Measurements from ENCODE around the gene SBF2. TPM values are rescaled to one million over a fixed set of nuclear protein-coding genes. Genes with fewer than 3 reads are reported as not detected.

SBF2 gene
- total and polyA plus RNA-seq, 9 of the 15 experiments (the other 6 are each of a cell fraction or from before 2014, with no cell fraction given) = 0.80 to 9.5 (median 5.0) TPM

DNA sequence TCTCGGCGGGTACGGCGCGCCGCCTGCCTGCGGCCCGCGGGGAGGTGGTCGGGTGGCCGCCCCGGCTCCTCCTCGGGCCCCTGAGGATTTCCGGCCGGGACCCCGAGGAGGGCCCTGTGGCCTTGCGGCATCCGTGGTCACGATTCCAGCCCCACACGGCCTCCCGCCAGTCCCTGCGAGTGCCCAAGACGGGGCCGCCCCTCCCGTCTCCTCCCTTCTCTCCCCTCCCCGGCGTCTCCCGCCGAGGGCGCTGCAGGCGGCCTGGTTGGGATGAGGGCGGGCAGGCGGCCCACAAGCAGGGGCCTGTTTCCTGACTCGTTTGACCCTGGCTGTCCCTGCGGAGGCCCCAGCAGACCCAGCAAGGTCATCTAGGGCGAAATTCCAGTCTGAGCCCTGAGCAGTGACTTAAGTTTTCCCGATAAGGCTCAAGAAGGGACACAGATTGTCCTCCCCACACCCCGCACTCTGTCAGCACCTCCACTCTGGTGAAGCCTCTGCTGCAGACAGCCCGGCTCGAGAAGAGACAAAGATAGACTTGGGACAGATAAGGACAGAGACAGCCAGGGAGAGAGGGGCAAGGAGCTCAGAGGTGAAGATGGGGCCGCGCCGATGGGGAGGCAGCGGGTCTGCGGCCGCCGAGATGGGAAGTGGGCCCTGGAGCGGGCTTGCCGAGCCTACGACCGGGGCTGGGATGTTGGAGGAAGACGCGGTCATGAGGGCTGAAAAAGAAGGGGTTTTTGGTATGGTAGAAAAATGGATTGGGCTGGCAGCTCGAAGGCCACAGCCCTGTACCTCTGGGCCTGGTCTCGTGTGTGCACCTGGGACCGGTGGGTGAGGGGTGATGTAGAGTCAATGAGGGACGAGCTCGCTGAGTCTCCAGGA lies 535.1 kb downstream of the SBF2 start (continued):
- TF ChIP-seq, protein P1, sequence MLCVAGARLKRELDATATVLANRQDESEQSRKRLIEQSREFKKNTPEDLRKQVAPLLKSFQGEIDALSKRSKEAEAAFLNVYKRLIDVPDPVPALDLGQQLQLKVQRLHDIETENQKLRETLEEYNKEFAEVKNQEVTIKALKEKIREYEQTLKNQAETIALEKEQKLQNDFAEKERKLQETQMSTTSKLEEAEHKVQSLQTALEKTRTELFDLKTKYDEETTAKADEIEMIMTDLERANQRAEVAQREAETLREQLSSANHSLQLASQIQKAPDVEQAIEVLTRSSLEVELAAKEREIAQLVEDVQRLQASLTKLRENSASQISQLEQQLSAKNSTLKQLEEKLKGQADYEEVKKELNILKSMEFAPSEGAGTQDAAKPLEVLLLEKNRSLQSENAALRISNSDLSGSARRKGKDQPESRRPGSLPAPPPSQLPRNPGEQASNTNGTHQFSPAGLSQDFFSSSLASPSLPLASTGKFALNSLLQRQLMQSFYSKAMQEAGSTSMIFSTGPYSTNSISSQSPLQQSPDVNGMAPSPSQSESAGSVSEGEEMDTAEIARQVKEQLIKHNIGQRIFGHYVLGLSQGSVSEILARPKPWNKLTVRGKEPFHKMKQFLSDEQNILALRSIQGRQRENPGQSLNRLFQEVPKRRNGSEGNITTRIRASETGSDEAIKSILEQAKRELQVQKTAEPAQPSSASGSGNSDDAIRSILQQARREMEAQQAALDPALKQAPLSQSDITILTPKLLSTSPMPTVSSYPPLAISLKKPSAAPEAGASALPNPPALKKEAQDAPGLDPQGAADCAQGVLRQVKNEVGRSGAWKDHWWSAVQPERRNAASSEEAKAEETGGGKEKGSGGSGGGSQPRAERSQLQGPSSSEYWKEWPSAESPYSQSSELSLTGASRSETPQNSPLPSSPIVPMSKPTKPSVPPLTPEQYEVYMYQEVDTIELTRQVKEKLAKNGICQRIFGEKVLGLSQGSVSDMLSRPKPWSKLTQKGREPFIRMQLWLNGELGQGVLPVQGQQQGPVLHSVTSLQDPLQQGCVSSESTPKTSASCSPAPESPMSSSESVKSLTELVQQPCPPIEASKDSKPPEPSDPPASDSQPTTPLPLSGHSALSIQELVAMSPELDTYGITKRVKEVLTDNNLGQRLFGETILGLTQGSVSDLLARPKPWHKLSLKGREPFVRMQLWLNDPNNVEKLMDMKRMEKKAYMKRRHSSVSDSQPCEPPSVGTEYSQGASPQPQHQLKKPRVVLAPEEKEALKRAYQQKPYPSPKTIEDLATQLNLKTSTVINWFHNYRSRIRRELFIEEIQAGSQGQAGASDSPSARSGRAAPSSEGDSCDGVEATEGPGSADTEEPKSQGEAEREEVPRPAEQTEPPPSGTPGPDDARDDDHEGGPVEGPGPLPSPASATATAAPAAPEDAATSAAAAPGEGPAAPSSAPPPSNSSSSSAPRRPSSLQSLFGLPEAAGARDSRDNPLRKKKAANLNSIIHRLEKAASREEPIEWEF (CRISPR knock-in tag; IDR thresholded peaks at IDR 0.05) = no peak
- TF ChIP-seq LEF1 (IDR thresholded peaks at IDR 0.05) (peak; percentile 40; the same call in 1 of the 2 replicates), CBFA2T3 (IDR thresholded peaks at IDR 0.05) (peak; percentile 72), RCOR1 (IDR thresholded peaks at IDR 0.05; ENCODE audit: borderline replicate concordance in 1 of 2, low read depth in 2 of 2, low read length in 2 of 2) (peak; percentile 36 to 84; a peak in 3 of 4 replicates), HDAC2 (IDR thresholded peaks at IDR 0.05) (peak; percentile 63; the same call in 1 of the 2 replicates), NR2C2 (CRISPR knock-in tag; IDR thresholded peaks at IDR 0.05) (no peak), NR2C2 (tag; IDR thresholded peaks at IDR 0.05) (peak; percentile 57), ZNF75A (CRISPR knock-in tag; IDR thresholded peaks at IDR 0.05) (no peak), SRF (CRISPR knock-in tag; IDR thresholded peaks at IDR 0.05) (peak in 1 of 2 experiments; percentile 26; a peak in 1 of 4 replicates), TEAD1 (CRISPR knock-in tag; IDR thresholded peaks at IDR 0.05) (peak in 1 of 2 experiments; percentile 22; a peak in 1 of 4 replicates), CCNT2 (IDR thresholded peaks at IDR 0.05; ENCODE audit: borderline replicate concordance, extremely low read depth, insufficient read length, low read depth, low read length) (peak; percentile 27), ZFPM2 (CRISPR knock-in tag; IDR thresholded peaks at IDR 0.05) (no peak), ZNF76 (CRISPR knock-in tag; IDR thresholded peaks at IDR 0.05; ENCODE audit: borderline replicate concordance) (no peak), MYNN (IDR thresholded peaks at IDR 0.05) (no peak), MYNN (CRISPR knock-in tag; IDR thresholded peaks at IDR 0.05) (no peak), JUND (IDR thresholded peaks at IDR 0.05; ENCODE audit: borderline replicate concordance, low read depth, low read length) (0 out of 2 replicates have a peak, but pooled peaks have one; percentile 30), JUND (tag; IDR thresholded peaks at IDR 0.05; ENCODE audit: borderline replicate concordance, low read depth, low read length) (no peak), RFX5 (IDR thresholded peaks at IDR 0.05; ENCODE audit: low read depth, low read length) (no peak), CTBP1 (IDR thresholded peaks at IDR 0.05; ENCODE audit: borderline replicate concordance) (peak; percentile 76; the same call in 1 of the 2 replicates), ZNF766 (CRISPR knock-in tag; conservative IDR thresholded peaks at IDR 0.05) (0 out of 2 replicates have a peak, but pooled peaks have one; percentile 60), SMARCA5 (IDR thresholded peaks at IDR 0.05) (0 out of 2 replicates have a peak, but pooled peaks have one; percentile 17)
- TF ChIP-seq, protein P2, sequence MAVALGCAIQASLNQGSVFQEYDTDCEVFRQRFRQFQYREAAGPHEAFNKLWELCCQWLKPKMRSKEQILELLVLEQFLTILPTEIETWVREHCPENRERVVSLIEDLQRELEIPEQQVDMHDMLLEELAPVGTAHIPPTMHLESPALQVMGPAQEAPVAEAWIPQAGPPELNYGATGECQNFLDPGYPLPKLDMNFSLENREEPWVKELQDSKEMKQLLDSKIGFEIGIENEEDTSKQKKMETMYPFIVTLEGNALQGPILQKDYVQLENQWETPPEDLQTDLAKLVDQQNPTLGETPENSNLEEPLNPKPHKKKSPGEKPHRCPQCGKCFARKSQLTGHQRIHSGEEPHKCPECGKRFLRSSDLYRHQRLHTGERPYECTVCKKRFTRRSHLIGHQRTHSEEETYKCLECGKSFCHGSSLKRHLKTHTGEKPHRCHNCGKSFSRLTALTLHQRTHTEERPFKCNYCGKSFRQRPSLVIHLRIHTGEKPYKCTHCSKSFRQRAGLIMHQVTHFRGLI (CRISPR knock-in tag; IDR thresholded peaks at IDR 0.05) = no peak
